K562 (cell line): ENCODE data around the gene COX5A. TPM values are rescaled to one million over a fixed set of nuclear protein-coding genes. Genes with fewer than 3 reads are reported as not detected.

Source experiments
- CBFA2T2 ChIP-seq: fragments of 450-650 bp; conservative IDR thresholded peaks from 2 replicates; pipeline ENCODE4 v1.6.1; 2017; ENCODE audit warnings: mild to moderate bottlenecking
- CBX3 ChIP-seq, 2 experiments: IDR thresholded peaks; 1 replicate in 1 of 2; 2 replicates in 1 of 2; pipeline ENCODE4 v1.6.1; 2012; ENCODE audit warnings: inconsistent platforms in 2 of 2, low read length in 2 of 2, borderline replicate concordance in 1 of 2, control low read depth in 1 of 2
- GTF2A2 ChIP-seq: IDR thresholded peaks from 2 replicates; pipeline ENCODE4 v1.6.1; 2016; ENCODE audit warnings: mild to moderate bottlenecking, missing genetic modification characterization, missing compliant biosample characterization
- GTF3C2 ChIP-seq: IDR thresholded peaks from 3 replicates; pipeline ENCODE4 v1.6.1; 2011; ENCODE audit warnings: borderline replicate concordance, mild to moderate bottlenecking, moderate library complexity; ENCODE audit not compliant: insufficient read length; ENCODE audit errors: extremely low read depth
- HDAC1 ChIP-seq, 2 experiments: fragments of 450-650 bp; IDR thresholded peaks; 2 replicates each; pipeline ENCODE4 v1.6.1; 2016 to 2017; ENCODE audit warnings: inconsistent platforms in 1 of 2, mild to moderate bottlenecking in 1 of 2, moderate library complexity in 1 of 2
- PHB ChIP-seq: fragments of 250-450 bp; sonication (Bioruptor Pico); IDR thresholded peaks from 2 replicates; pipeline ENCODE4 v1.5.0; 2021
- PML ChIP-seq: IDR thresholded peaks from 2 replicates; pipeline ENCODE4 v1.6.1; 2012; ENCODE audit warnings: low read length, inconsistent platforms
- POLR3A ChIP-seq: IDR thresholded peaks from 2 replicates; pipeline ENCODE4 v1.6.1; 2011; ENCODE audit warnings: borderline replicate concordance, mild to moderate bottlenecking, moderate library complexity; ENCODE audit not compliant: insufficient read length, insufficient read depth; ENCODE audit errors: extremely low read depth
- PTTG1 ChIP-seq: fragments of 450-650 bp; IDR thresholded peaks from 2 replicates; pipeline ENCODE4 v1.6.1; 2016; ENCODE audit warnings: low read depth, mild to moderate bottlenecking, missing genetic modification characterization, missing compliant biosample characterization
- RFX5 ChIP-seq: IDR thresholded peaks from 2 replicates; pipeline ENCODE4 v1.6.1; 2011; ENCODE audit warnings: low read depth, mild to moderate bottlenecking, improper control_type of control experiment, low read length
- SRF ChIP-seq, 2 experiments: fragments of 250-450, 450-650 bp in 1 of 2; sonication (Bioruptor Pico) in 1 of 2; sonication (generic) in 1 of 2; formaldehyde crosslinking; IDR thresholded peaks; 2 replicates each; pipeline versions ENCODE4 v1.5.0 to v1.5.1; 2020 to 2022; ENCODE audit warnings: mild to moderate bottlenecking in 1 of 2, missing genetic modification reagents in 1 of 2
- ZBTB7A ChIP-seq: IDR thresholded peaks from 2 replicates; pipeline ENCODE4 v1.6.1; 2011; ENCODE audit warnings: low read depth, mild to moderate bottlenecking, low read length, moderate library complexity, borderline replicate concordance; ENCODE audit not compliant: control insufficient read depth
- ZNF324 ChIP-seq: fragments of 250-450 bp; sonication (Bioruptor Pico); IDR thresholded peaks from 2 replicates; pipeline ENCODE4 v1.4.0; 2020; ENCODE audit warnings: mild to moderate bottlenecking
- ZNF583 ChIP-seq: fragments of 250-450 bp; sonication (Bioruptor Pico); IDR thresholded peaks from 2 replicates; pipeline ENCODE4 v1.4.0; 2020
- polyA plus RNA-seq, 8 experiments: library from polyadenylated mRNA; depleted of rRNA in 4 of 8; stranded (reverse) in 5 of 8; unstranded in 3 of 8; fragments of >200 nt; fragmentation: Nextera tagmentation in 2 of 8; fragmentation: Illumina TruSeq in 1 of 8; extraction: Ambion mirVana in 2 of 8; extraction: Trizol in 1 of 8; gene quantifications; 2 replicates each; pipeline versions ENCODE4 v1.2.1 to v1.2.3, GENCODE V29; 2011 to 2014; ENCODE audit warnings: inconsistent platforms in 1 of 8, missing spikeins in 1 of 8
- total RNA-seq, 7 experiments: library from RNA; depleted of rRNA in 6 of 7; stranded (reverse); fragments of >200 nt in 6 of 7; fragmentation: Illumina TruSeq in 2 of 7; extraction: Trizol in 2 of 7; gene quantifications; 2 replicates each; pipeline versions ENCODE4 v1.2.1 to v1.2.3, GENCODE V29; 2011 to 2021; ENCODE audit warnings: low replicate concordance in 1 of 7
- TF ChIP-seq, protein P1 (sequence below), 2 experiments: fragments of 450-650 bp; formaldehyde crosslinking in 1 of 2; IDR thresholded peaks; 2 replicates each; pipeline versions ENCODE4 v1.4.0 to v1.6.1; 2014 to 2020; ENCODE audit warnings: mild to moderate bottlenecking in 2 of 2, borderline replicate concordance in 1 of 2, low read depth in 1 of 2

The COX5A gene
- total and polyA plus RNA-seq, 9 of the 15 experiments (the other 6 are each of a cell fraction or from before 2014, with no cell fraction given), result 86.8 to 553 (median 371) TPM

DNA sequence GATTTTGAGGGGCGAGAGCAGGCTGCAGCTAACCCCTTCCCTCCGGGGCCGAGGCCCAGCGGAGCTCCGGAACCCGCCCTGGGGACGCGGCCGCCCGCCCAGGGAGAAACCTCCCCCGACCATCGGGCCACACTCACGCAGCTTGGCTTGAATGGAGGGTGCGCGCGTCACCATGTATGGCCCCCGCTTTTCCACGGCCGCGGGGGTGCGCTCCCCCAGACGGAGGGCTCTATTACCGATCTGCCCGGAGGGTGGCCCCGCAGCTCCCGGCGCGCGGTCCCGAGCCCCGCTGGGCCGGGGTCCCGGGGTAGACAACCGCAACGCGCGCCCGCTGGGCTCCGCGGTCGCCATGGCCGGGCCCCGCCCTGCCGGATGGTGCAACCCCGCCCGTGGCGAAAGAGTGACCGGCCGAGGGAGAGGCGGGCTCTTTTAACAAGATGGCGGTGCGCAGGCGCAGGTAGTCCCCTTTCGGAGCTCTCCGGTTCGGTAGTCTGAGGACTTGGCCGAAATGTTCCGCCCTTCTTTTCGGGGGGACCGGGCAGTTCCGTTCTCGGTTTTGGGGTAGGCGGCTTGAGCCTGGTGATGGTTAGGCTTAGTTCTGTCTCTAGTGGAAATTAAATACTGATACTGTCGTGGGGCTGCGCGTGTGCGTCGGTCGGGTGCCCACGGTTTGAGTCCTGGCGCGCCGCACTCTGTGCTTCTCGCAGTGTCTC, 31.3 kb downstream of the COX5A start, which contains the start of gene FAM219B (continued):
- TF ChIP-seq, protein P1, sequence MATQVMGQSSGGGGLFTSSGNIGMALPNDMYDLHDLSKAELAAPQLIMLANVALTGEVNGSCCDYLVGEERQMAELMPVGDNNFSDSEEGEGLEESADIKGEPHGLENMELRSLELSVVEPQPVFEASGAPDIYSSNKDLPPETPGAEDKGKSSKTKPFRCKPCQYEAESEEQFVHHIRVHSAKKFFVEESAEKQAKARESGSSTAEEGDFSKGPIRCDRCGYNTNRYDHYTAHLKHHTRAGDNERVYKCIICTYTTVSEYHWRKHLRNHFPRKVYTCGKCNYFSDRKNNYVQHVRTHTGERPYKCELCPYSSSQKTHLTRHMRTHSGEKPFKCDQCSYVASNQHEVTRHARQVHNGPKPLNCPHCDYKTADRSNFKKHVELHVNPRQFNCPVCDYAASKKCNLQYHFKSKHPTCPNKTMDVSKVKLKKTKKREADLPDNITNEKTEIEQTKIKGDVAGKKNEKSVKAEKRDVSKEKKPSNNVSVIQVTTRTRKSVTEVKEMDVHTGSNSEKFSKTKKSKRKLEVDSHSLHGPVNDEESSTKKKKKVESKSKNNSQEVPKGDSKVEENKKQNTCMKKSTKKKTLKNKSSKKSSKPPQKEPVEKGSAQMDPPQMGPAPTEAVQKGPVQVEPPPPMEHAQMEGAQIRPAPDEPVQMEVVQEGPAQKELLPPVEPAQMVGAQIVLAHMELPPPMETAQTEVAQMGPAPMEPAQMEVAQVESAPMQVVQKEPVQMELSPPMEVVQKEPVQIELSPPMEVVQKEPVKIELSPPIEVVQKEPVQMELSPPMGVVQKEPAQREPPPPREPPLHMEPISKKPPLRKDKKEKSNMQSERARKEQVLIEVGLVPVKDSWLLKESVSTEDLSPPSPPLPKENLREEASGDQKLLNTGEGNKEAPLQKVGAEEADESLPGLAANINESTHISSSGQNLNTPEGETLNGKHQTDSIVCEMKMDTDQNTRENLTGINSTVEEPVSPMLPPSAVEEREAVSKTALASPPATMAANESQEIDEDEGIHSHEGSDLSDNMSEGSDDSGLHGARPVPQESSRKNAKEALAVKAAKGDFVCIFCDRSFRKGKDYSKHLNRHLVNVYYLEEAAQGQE (IDR thresholded peaks at IDR 0.05; ENCODE audit: borderline replicate concordance), result 0 out of 2 replicates have a peak, but pooled peaks have one; percentile 3
- TF ChIP-seq, protein P1 (CRISPR knock-in tag; IDR thresholded peaks at IDR 0.05; ENCODE audit: low read depth), result no peak
- no peak for TF ChIP-seq PHB
- TF ChIP-seq ZNF583 (CRISPR knock-in tag), result no peak
- no peak for TF ChIP-seq GTF2A2 (tag)
- TF ChIP-seq ZBTB7A, result 0 out of 2 replicates have a peak, but pooled peaks have one; percentile 51
- peak; percentile 59 for TF ChIP-seq PML
- 0 out of 4 replicates have a peak, but pooled peaks of 1 of the 2 experiments have one; percentile 28 for TF ChIP-seq SRF (CRISPR knock-in tag; IDR thresholded peaks at IDR 0.05)
- TF ChIP-seq POLR3A, result no peak
- no peak for TF ChIP-seq CBFA2T2
- TF ChIP-seq ZNF324 (CRISPR knock-in tag), result no peak
- TF ChIP-seq PTTG1, result no peak
- no peak for TF ChIP-seq RFX5
- no peak for TF ChIP-seq CBX3 (IDR thresholded peaks at IDR 0.05; ENCODE audit: borderline replicate concordance in 1 of 2, low read length in 2 of 2)
- 0 out of 4 replicates have a peak, but pooled peaks of 1 of the 2 experiments have one; percentile 12 for TF ChIP-seq HDAC1 (IDR thresholded peaks at IDR 0.05)
- TF ChIP-seq GTF3C2, result no peak
